ENCODE data around the gene STUB1. TPM values are rescaled to one million over a fixed set of nuclear protein-coding genes. Genes with fewer than 3 reads are reported as not detected.
A peak's percentile ranks its signal among the peaks of the same experiment; 100 is the strongest.

STUB1 gene
- total RNA-seq (2014; rRNA removed; shearing (Covaris generic)), result 108 and 123 TPM in 2 replicates
- 91.7 and 107 TPM in 2 replicates for polyA plus RNA-seq (2016; fragmentation: Nextera tagmentation; extraction: Ambion mirVana)
- long read RNA-seq, transcript STUB1-201 (7 exons, 1,472 nt), result major isoform, 117 of 135 reads
- long read RNA-seq, partial matches to known transcripts, result 4 of 135 reads
- long read RNA-seq, other reads (novel, unspliced or antisense), result 12 of 135 reads

GRCh38 chr16:679814-680624 is at the start of gene STUB1:
Gene STUB1, plus strand, starts transcription at chr16:680410. Its CDS starts 116 bp downstream, at chr16:680526.
- H3K27ac ChIP-seq (ENCODE audit: low read depth), result no peak within 1 kb of the TSS
- peak within 1 kb of the TSS; percentile 84 for H3K4me3 Mint-ChIP-seq
- peaks cover 28% of the 10 kb centered on the region for H3K4me1 Mint-ChIP-seq
- no peaks in the 10 kb centered on the region for H3K9me2 ChIP-seq (ENCODE audit: insufficient read depth)
- H3K4me3 ChIP-seq, result peak within 1 kb of the TSS; percentile 71
- no peaks in the 10 kb centered on the region for H3K27me3 ChIP-seq (ENCODE audit: insufficient read depth)
- TF ChIP-seq STAT1 (IDR thresholded peaks at IDR 0.05; ENCODE audit: unreplicated experiment) (no peak), CTCF (conservative IDR thresholded peaks at IDR 0.05; ENCODE audit: low read depth in 2 of 2) (no peak), POLR2AphosphoS5 (IDR thresholded peaks at IDR 0.05; ENCODE audit: low read depth) (peak; percentile 77), ETS1 (IDR thresholded peaks at IDR 0.05) (no peak), REST (IDR thresholded peaks at IDR 0.05; ENCODE audit: unreplicated experiment) (no peak), ZNF114 (CRISPR knock-in tag; IDR thresholded peaks at IDR 0.05) (no peak), ZNF462 (CRISPR knock-in tag; IDR thresholded peaks at IDR 0.05) (no peak), CREB1 (CRISPR knock-in tag; IDR thresholded peaks at IDR 0.05; ENCODE audit: low read depth) (no peak)
- H3K4me2 ChIP-seq, result peak within 1 kb of the TSS; percentile 86
- H3K4me1 ChIP-seq (ENCODE audit: insufficient read depth), result peaks cover 16% of the 10 kb centered on the region; the same call in 1 of the 2 replicates
- H3K36me3 Mint-ChIP-seq (ENCODE audit: low read depth), result peaks cover 24% of the 10 kb centered on the region
- ATAC-seq (peak; percentile 5), DNase-seq (ENCODE audit: low spot score) (peak; percentile 95)
- H3K9me3 Mint-ChIP-seq, result no peaks in the 10 kb centered on the region; the same call in 1 of the 3 replicates
- H4K20me1 ChIP-seq (replicated peaks; ENCODE audit: insufficient read depth), result peaks cover 14% of the 10 kb centered on the region; the same call in 1 of the 2 replicates
- no peaks in the 10 kb centered on the region; the same call in 1 of the 2 replicates for H3K36me3 ChIP-seq (ENCODE audit: insufficient read depth)
- peaks cover 27% of the 10 kb centered on the region for H3F3A ChIP-seq (replicated peaks; ENCODE audit: low read depth)
- 0 out of 2 replicates have a peak within 1 kb of the TSS, but pooled peaks have one; percentile 59 for H2AFZ ChIP-seq
- H3K27ac Mint-ChIP-seq, result peak within 1 kb of the TSS; percentile 59
- peaks cover 27% of the 10 kb centered on the region for H3K27me3 Mint-ChIP-seq (ENCODE audit: insufficient read depth, low read depth, poor library complexity)
- H3K79me2 ChIP-seq (replicated peaks; ENCODE audit: insufficient read depth), result peaks cover 9% of the 10 kb centered on the region; the same call in 1 of the 2 replicates

All from GM23338 (cell line).